ENCODE measurements around the gene NLGN1.

DNA sequence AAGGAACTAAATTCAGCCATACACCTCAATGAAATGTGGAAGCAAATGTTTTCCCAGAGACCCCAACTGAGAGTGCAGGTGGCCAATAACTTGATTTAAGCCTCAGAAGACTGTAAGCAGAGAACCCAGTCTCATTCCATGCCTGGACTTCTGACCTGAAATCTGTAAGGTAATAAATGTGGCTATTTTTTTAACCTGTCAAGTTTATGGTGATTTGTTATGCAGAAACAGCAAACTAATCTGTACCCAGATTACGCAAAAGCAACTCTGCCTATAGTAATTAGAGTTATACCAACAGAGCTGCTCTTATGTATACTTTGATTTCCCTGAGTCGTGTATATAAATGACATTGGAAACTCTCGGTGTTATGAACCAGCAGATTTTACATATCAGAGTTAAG, 927.6 kb downstream of the NLGN1 start:
- TF ChIP-seq, protein P1, sequence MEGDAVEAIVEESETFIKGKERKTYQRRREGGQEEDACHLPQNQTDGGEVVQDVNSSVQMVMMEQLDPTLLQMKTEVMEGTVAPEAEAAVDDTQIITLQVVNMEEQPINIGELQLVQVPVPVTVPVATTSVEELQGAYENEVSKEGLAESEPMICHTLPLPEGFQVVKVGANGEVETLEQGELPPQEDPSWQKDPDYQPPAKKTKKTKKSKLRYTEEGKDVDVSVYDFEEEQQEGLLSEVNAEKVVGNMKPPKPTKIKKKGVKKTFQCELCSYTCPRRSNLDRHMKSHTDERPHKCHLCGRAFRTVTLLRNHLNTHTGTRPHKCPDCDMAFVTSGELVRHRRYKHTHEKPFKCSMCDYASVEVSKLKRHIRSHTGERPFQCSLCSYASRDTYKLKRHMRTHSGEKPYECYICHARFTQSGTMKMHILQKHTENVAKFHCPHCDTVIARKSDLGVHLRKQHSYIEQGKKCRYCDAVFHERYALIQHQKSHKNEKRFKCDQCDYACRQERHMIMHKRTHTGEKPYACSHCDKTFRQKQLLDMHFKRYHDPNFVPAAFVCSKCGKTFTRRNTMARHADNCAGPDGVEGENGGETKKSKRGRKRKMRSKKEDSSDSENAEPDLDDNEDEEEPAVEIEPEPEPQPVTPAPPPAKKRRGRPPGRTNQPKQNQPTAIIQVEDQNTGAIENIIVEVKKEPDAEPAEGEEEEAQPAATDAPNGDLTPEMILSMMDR (IDR thresholded peaks at IDR 0.05), result no peak
- no peak for TF ChIP-seq ZFX (IDR thresholded peaks at IDR 0.05; ENCODE audit: borderline replicate concordance)
